HG03469 (cell line): Measurements from ENCODE around the gene TPSG1.

Source experiments
- ATAC-seq: cut with Tn5 transposase; IDR thresholded peaks from one replicate; pipeline ENCODE4 v1.9.1; 2021; ENCODE audit warnings: mild to moderate bottlenecking, moderate library complexity, moderate number of reproducible peaks; ENCODE audit not compliant: unreplicated experiment

Gene TPSG1

GRCh38 chr16:1217526-1217925 lies 7.5 kb downstream of the TPSG1 start:
- no peak for ATAC-seq

- no peak for ATAC-seq
Measured at GRCh38 chr16:1216681-1217400, 8.2 kb downstream of the TPSG1 start.

- no peak for ATAC-seq
Measured at GRCh38 chr16:1216296-1216619, 8.8 kb downstream of the TPSG1 start.

- ATAC-seq: no peak
Measured at GRCh38 chr16:1215574-1216295, 9.3 kb downstream of the TPSG1 start.

GRCh38 chr16:1214719-1215118 lies 10.3 kb downstream of the TPSG1 start:
- no peak for ATAC-seq

DNA sequence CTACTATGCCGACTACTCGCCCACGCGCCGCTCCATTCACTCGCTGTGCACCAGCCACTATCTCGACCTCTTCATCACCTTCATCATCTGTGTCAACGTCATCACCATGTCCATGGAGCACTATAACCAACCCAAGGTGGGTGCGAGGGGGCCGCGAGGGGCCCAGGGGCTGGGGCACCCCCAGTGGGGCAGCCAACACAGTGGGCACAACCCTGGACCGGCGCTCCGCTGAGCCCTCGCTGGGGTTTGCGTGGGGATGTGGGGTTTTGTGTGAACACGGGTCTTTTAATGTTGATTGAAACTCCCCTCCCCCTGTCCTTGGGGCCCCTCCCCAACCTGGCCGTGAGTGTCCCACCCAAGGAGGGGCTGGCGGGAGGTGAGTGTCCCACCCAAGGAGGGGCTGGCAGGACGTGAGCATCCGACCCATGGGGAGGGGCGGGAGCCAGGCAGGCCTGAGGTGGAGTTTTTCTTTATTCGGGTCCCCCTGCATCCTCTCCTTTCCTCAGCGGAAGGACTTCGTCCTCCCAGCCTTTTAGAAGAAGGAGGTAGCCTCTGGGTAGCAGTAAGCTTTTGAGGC lies 11.2 kb downstream of the TPSG1 start:
- no peak for ATAC-seq

- no peak for ATAC-seq
Measured at GRCh38 chr16:1213231-1213630, 11.8 kb downstream of the TPSG1 start.

GRCh38 chr16:1212616-1213194 lies 12.4 kb downstream of the TPSG1 start:
- ATAC-seq: no peak

DNA sequence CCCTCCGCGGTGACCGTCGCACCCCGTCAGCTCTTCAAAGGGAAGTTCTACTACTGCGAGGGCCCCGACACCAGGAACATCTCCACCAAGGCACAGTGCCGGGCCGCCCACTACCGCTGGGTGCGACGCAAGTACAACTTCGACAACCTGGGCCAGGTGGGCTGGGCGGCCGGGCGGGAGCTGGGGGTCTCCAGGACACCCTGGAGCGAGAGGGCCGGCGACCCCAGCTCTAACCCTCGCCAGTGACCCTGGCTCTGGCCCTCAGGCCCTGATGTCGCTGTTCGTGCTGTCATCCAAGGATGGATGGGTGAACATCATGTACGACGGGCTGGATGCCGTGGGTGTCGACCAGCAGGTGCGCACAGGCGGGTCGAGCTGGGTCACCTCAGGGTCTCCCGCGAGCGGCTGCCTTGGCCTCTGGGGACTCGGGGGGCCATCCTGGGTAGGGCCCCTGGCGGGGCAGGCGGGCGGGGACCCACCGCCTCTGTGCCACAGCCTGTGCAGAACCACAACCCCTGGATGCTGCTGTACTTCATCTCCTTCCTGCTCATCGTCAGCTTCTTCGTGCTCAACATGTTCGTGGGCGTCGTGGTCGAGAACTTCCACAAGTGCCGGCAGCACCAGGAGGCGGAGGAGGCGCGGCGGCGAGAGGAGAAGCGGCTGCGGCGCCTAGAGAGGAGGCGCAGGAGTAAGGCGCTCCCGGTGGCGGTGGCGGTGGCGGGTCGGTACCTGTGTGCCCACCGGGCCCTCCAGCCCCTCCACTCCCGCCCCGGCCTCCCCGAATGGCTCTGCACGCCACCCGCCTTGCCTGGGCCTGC lies 13.4 kb downstream of the TPSG1 start:
- ATAC-seq: no peak

DNA sequence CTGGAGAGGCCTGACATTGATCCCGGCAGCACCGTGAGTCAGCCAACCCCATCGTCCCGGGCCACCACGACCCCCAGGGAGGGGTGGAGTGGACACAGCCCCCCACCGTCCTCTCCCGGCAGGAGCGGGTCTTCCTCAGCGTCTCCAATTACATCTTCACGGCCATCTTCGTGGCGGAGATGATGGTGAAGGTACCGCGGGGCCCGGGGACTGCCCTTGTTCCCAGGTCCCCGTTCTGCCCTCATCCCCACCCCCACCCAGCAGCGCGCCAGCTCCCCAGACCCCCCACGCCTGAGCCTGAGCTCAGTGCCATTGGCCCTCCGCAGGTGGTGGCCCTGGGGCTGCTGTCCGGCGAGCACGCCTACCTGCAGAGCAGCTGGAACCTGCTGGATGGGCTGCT lies 14.6 kb downstream of the TPSG1 start:
- ATAC-seq: no peak

DNA sequence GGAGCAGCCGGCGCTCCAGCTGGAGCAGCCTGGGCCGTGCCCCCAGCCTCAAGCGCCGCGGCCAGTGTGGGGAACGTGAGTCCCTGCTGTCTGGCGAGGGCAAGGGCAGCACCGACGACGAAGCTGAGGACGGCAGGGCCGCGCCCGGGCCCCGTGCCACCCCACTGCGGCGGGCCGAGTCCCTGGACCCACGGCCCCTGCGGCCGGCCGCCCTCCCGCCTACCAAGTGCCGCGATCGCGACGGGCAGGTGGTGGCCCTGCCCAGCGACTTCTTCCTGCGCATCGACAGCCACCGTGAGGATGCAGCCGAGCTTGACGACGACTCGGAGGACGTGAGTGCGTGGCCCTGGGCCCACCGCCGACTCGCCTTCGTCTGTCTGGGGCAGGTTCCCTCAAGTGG lies 16.0 kb downstream of the TPSG1 start:
- no peak for ATAC-seq

GRCh38 chr16:1208239-1208830 lies 16.7 kb downstream of the TPSG1 start:
- no peak for ATAC-seq

GRCh38 chr16:1206786-1207185 lies 18.3 kb downstream of the TPSG1 start:
- no peak for ATAC-seq

- ATAC-seq: no peak
Measured at GRCh38 chr16:1206326-1206725, 18.7 kb downstream of the TPSG1 start.

GRCh38 chr16:1204933-1205332 lies 20.1 kb downstream of the TPSG1 start:
- ATAC-seq: no peak

DNA sequence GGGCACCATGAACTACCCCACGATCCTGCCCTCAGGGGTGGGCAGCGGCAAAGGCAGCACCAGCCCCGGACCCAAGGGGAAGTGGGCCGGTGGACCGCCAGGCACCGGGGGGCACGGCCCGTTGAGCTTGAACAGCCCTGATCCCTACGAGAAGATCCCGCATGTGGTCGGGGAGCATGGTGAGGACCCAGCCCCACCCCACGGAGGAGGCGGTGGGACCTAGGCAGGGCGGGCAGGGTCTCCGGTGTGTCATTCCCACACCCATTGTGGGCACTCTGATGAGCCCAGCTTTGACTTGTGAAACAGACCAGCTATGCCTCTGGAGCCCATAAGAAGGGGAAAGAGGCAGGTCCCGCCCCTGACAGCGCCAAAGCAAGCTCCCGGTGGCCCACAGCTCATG lies 22.8 kb downstream of the TPSG1 start:
- no peak for ATAC-seq

DNA sequence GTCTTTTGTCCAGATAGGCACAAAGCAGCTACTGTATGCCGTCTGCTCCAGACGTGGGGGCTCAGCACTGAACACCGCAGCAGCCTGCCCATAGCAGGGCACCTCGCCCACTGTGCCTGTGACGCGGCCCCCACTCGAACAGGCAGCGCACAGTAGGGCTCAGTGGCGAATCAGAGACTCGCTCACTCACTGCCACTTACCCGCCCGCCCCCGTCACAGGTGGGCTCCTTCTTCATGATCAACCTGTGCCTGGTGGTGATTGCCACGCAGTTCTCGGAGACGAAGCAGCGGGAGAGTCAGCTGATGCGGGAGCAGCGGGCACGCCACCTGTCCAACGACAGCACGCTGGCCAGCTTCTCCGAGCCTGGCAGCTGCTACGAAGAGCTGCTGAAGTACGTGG lies 23.6 kb downstream of the TPSG1 start:
- no peak for ATAC-seq

DNA sequence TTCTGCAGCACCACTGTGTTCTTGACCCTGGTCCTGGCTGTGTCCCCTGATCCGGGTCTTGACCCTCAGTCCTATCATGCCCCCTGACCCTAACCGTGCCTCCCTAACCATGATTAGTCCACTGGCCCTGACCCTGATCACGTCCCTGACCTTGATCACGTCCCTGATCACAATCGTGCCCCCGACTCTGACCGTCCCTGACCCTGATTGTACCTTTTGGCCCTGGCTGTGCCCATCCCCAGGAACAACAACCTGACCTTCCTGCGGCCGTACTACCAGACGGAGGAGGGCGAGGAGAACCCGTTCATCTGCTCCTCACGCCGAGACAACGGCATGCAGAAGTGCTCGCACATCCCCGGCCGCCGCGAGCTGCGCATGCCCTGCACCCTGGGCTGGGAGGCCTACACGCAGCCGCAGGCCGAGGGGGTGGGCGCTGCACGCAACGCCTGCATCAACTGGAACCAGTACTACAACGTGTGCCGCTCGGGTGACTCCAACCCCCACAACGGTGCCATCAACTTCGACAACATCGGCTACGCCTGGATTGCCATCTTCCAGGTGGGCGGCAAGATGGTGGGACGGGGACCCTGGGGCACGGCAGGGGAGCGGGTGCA lies 24.9 kb downstream of the TPSG1 start:
- ATAC-seq: no peak

DNA sequence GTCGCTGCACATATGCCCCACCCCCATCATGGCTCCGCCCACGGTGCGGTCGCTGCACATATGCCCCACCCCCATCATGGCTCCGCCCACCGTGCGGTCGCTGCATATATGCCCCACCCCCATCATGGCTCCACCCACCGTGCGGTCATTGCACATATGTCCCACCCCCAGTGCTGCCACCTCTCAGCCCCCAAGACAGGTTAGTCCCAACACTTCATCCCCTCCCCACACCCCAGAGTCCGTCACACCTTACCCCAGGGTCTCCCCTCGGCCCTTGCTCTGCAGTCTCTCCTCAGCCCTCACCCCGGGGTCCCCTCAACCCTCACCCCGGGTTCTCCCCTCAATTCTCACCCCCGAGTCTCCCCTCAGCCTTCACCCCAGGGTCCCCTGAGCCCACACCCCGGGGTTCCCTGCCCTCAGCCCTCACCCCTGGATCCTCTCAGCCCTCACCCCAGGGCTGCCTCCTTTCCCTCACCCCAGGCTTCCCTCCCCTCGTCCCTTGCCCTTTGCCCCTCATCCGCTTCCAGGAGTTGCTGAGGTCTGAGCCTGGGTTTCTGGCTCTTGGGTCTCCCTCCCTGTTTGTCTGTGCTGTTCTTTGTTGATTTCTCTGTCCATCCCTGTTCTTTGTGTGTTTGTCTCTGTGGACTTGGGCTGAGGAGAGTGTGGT lies 25.6 kb downstream of the TPSG1 start:
- ATAC-seq: no peak
